Measurements from ENCODE around the gene THADA.
A peak's percentile ranks its signal among the peaks of the same experiment; 100 is the strongest.
"Not testable (repeated sequence)": the region's sequence is repeated elsewhere in the genome, so short reads cannot be mapped to it uniquely, and the experiment has no call there.

THADA gene

GRCh38 chr2:43604674-43605073 lies 8.8 kb upstream of the THADA start:
- DNase-seq, result no peak

- not testable (repeated sequence) for DNase-seq
Measured at GRCh38 chr2:43600596-43600995, 4.8 kb upstream of the THADA start.

DNA sequence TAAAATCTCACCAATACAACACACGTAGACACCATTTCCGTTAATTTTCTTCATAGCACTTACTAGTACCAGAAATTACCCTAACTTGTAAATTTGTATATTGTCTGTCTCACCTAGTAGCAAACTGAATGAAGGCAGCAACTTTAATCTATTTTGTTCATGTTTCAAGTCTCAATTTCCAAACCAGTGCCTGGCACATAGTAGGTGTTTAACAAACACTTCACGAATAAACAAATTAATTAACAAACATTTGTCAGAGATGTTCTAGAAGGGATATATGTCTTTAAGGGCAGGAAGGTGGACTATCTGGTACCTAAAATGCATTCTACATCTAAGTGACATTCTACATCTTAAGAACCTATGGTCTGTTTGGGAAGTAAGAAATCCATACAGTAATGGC lies 963 bp downstream of the THADA start:
- no peak for DNase-seq

DNA sequence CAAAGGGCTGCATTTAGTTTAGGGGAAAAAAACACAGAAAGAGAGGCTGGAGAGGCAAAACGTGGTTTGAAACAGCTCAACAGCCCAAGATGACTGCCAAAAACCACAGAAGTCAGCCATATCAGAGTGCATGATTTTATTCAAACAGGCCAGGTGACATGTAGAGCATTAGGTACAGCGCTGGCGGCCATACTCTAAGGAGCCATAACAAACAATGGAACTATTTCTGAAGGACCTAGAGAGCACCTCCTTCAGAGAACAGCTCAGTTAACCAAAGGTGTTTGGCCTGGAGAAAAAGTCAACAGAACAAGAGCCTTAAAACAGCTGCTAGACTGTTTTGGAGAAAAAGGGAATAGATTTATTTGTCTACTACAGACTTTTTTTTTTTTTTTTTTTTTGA lies 2.6 kb downstream of the THADA start:
- no peak for DNase-seq

DNA sequence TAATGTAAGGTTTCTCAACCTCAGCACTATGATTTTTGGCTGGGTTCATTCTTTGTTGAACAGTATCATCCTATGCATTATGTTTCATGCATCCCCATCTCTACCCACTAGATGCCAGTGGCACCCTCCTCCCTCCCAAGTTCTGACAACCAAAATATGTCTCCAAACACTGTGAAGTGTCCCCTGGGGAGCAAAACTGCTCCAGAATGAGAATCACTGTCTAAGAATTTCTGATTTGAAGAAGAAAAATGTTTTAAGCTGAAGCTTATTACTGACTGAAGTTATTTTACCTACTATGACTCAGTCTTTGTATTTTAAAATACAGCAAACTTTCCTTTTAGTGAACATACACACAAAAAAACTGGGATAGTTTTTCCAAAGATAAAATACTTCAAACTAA lies 3.4 kb downstream of the THADA start:
- DNase-seq, result no peak

DNA sequence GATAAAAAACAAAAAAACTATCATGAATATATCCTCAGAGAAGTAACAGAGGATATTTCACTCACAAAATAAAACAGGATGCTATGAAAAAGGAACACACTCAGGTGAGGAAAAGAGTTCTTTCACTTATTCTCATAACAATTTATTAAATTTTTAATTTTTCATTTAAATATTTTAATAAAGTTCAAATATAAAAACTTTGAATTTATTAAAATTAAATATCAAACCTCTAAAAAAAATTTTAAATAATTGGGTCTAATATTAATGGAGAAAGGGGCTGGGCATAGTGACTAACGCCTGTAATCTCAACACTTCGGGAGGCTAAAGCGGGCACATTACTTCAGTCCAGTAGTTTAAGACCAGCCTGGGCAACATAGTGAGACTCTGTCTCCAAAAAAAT lies 10.1 kb downstream of the THADA start:
- DNase-seq, result no peak

GRCh38 chr2:43579275-43579981 lies 16.4 kb downstream of the THADA start:
- no peak for DNase-seq

GRCh38 chr2:43576981-43577892 lies 18.6 kb downstream of the THADA start:
- peak; percentile 14 for DNase-seq

DNA sequence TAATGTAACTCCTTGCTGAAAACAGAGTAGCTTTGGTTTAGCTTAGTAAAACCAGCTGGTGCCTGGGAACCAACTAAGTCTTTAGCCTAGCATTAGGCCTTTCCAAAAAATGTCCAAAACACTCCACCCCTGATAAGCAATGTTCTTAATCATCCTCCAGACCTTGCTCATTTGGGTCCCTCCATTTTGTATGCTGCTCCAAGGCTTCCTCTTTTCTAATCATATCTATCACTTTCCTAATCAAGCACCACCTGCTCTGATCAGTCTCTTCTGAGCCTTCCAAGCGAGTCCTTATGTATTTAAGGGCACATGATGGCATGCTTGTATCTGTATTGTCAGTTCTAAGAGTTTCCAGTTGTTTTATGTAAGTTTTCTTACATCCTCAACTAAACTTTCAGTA lies 23.6 kb downstream of the THADA start:
- DNase-seq, result no peak

GRCh38 chr2:43569921-43570320 lies 25.9 kb downstream of the THADA start:
- DNase-seq, result no peak

DNA sequence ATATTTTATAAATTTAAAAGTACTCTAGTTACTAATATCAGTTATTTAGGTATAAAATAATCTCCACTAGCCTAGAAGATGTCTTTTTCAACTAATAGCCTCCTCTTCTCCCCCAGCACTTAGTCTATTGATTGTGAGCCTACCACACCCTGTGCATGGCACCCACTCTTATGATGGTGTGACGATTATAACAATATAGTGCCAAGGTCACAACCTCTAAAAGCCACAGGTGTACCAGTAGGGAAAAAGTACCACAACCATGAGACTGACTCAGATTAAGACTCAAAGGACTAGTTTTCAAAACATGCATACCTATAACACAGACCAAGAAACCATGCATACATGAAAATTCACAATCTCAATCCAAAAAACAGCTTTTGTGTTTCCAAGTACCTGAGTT lies 27.6 kb downstream of the THADA start:
- DNase-seq, result no peak

- no peak for DNase-seq
Measured at GRCh38 chr2:43566461-43566729, 29.4 kb downstream of the THADA start.

DNA sequence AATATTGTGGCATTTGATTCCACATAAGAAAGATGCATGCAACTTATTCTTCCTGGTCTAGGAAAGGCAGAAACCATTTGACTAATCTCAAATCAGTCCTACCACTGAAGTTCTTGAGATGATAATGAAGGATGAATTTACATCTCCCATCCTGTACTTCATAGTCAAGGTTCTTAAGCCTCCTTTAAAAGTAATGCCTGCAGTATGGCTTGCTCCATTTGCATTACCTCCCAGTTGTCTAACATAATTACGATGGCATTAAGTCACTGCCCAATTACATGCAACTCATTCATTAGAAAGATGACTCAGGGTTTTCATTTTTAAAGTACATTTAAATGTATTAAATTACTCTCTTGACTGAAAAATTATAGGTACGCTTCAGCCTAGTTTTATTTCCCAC lies 32.2 kb downstream of the THADA start:
- DNase-seq, result no peak

DNA sequence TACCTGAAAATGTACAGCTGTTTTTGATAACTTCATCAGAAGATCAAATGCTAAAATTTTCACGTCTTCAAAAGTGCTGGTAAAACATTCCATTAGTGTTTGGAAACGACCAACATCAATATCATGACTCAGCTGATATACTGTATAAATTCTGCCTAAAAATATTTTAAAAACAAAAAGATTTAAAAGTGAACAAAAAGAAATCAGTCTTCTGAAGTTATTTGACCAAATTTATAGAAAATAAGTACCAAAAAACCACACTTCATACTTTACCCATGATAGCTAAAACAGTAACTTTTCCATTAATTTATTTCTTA lies 35.6 kb downstream of the THADA start:
- DNase-seq, result no peak

DNA sequence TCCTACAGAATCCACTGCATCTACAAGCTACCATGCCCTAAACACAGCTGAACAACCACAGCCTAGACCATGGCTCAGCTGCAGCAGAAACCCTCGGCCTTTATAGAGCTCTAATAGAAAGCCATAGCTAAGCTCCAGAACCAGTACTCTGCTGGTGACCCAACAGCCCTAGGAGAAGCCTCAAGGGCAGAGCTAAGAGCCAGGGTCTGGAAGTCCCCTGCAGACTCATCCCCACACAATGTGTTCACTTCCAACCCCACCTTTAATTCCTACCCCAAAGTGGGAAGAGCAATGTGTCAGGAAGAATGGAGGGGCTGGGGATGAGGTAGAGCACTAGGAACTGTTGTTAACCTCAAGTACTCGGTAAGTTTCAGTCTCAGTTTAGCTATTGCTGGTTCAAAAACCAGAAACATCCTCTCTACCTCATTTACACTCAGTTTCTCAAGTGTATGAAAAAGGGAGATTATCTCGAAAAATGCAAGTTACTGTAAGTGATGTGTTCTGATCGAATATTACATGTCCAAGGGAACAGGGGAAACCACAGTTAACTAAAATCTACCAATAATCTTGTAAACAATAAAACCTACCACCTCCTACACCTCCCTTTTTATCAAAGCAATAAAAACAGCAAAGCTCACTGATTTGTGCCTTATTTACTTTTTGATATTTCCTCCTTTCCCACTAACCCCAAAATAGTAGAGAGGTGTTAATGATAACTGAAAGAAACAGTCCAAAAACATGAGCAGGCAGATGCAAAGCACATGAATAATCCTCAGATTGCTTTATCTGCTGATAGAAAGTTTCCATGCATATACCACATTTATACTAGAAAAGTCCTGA lies 36.2 kb downstream of the THADA start:
- DNase-seq, result no peak

- DNase-seq, result no peak
Measured at GRCh38 chr2:43557196-43557595, 38.6 kb downstream of the THADA start.

GRCh38 chr2:43556256-43556655 lies 39.6 kb downstream of the THADA start:
- no peak for DNase-seq

GRCh38 chr2:43553341-43553855 lies 42.4 kb downstream of the THADA start:
- DNase-seq, result no peak

- no peak for DNase-seq
Measured at GRCh38 chr2:43551990-43552389, 43.8 kb downstream of the THADA start.

- not testable (repeated sequence) for DNase-seq
Measured at GRCh38 chr2:43548381-43548780, 47.5 kb downstream of the THADA start.

DNA sequence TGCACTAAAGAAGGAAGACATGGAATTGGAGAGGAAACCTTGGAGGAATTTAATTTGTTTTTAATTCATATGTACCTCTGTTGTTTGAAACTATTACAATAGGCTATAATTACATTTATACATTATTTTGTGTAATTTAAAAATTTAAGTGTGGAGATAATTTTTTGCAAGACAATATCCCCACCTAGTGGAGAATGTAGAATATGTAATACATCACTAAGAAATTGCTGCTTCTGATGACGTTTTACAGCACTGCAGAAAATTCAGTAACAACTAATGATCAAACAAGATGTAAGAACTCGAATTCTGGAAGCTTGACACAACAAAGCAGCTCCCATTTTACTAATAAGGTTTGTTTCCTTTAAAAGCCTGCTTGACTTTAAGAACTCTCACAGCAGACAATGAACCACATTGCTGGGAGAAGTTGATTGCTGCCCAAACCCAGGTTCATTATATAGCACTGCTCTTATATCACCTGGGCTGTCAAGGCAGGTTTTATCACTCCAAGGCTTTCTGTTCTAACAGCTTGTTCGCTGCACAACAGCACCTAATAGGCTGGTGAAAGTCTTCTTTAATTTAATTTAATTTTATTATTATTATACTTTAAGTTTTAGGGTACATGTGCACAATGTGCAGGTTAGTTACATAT lies 53.4 kb downstream of the THADA start:
- DNase-seq, result peak; percentile 6

DNA sequence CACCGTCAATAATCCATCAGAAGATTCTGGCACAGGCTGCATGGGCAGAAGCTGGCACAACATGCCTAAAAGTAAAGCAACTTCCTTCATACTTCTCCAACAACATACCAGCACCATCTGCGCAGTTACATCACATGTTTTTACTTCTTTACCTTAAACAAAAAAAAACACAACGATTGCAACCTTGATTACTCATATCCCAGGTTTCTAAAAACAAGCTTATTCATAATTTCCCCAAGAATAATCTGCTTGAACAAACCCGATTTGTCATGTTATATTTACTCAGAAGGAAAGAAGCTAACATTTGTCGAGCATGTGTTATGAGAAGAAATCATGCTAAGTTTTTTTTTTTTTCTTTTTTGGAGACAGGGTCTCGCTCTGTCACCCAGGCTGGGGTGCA lies 54.7 kb downstream of the THADA start:
- no peak for DNase-seq
